KOPT-K1 (cell line): ENCODE results near the gene ZNF785.
A peak's percentile ranks its signal among the peaks of the same experiment; 100 is the strongest.

Source experiments
- H3K27ac ChIP-seq: fragments of 200-600 bp; sonication (generic); 2 replicates; pipeline ENCODE4 v1.5.1; 2016; ENCODE audit warnings: antibody characterized with exemption, mild to moderate bottlenecking, low read depth, low read length; ENCODE audit not compliant: poor library complexity, severe bottlenecking
- H3K36me3 ChIP-seq: fragments of 200-600 bp; sonication (generic); 2 replicates; pipeline ENCODE4 v1.5.1; 2017; ENCODE audit warnings: antibody characterized with exemption, mild to moderate bottlenecking, low read length, moderate library complexity; ENCODE audit not compliant: insufficient read depth
- H3K9me3 ChIP-seq: fragments of 200-600 bp; sonication (generic); 2 replicates; pipeline ENCODE4 v1.5.1; 2017; ENCODE audit warnings: antibody characterized with exemption, low read length, mild to moderate bottlenecking; ENCODE audit not compliant: insufficient read depth, poor library complexity, severe bottlenecking

The ZNF785 gene

GRCh38 chr16:30581457-30581856, 4.0 kb downstream of the ZNF785 start:
- H3K27ac ChIP-seq, result no peak overlapping the region
- H3K36me3 ChIP-seq, result peaks cover 65% of the 10 kb centered on the region
- no peaks in the 10 kb centered on the region for H3K9me3 ChIP-seq

GRCh38 chr16:30574678-30575077, 10.8 kb downstream of the ZNF785 start:
- peaks cover 32% of the 10 kb centered on the region for H3K36me3 ChIP-seq
- H3K9me3 ChIP-seq, result no peaks in the 10 kb centered on the region
- H3K27ac ChIP-seq, result no peak overlapping the region

GRCh38 chr16:30571445-30572322, 13.8 kb downstream of the ZNF785 start, which contains the start of gene ZNF688:
ZNF688 (minus strand) TSS chr16:30571714; CDS start chr16:30571629, 85 bp downstream.
- Histone ChIP-seq H3K36me3 (peaks cover 4% of the 10 kb centered on the region; the same call in 1 of the 2 replicates), H3K27ac (peak within 1 kb of the TSS; percentile 97), H3K9me3 (no peaks in the 10 kb centered on the region)

GRCh38 chr16:30570636-30571444, 14.7 kb downstream of the ZNF785 start:
- Histone ChIP-seq H3K9me3 (no peaks in the 10 kb centered on the region), H3K36me3 (no peaks in the 10 kb centered on the region), H3K27ac (peak overlapping the region; percentile 97)

GRCh38 chr16:30569746-30570635, 15.5 kb downstream of the ZNF785 start:
- Histone ChIP-seq H3K27ac (no peak overlapping the region), H3K36me3 (no peaks in the 10 kb centered on the region), H3K9me3 (no peaks in the 10 kb centered on the region)

- H3K36me3 ChIP-seq, result no peaks in the 10 kb centered on the region
- H3K9me3 ChIP-seq, result no peaks in the 10 kb centered on the region
- H3K27ac ChIP-seq, result no peak overlapping the region
Observed at GRCh38 chr16:30569281-30569680, 16.2 kb downstream of the ZNF785 start.

GRCh38 chr16:30567991-30568638, 17.4 kb downstream of the ZNF785 start:
- H3K9me3 ChIP-seq, result no peaks in the 10 kb centered on the region
- no peaks in the 10 kb centered on the region for H3K36me3 ChIP-seq
- peak overlapping the region; percentile 46 for H3K27ac ChIP-seq

GRCh38 chr16:30567160-30567990, 18.1 kb downstream of the ZNF785 start:
- peak overlapping the region; percentile 46 for H3K27ac ChIP-seq
- no peaks in the 10 kb centered on the region for H3K36me3 ChIP-seq
- H3K9me3 ChIP-seq, result no peaks in the 10 kb centered on the region

GRCh38 chr16:30566531-30566930, 19.0 kb downstream of the ZNF785 start:
- H3K27ac ChIP-seq, result no peak overlapping the region
- H3K9me3 ChIP-seq, result no peaks in the 10 kb centered on the region
- H3K36me3 ChIP-seq, result no peaks in the 10 kb centered on the region

- H3K27ac ChIP-seq, result no peak overlapping the region
- no peaks in the 10 kb centered on the region for H3K9me3 ChIP-seq
Observed at GRCh38 chr16:30565984-30566383, 19.5 kb downstream of the ZNF785 start.

GRCh38 chr16:30565526-30565925, 20.0 kb downstream of the ZNF785 start:
- H3K9me3 ChIP-seq, result no peaks in the 10 kb centered on the region
- H3K27ac ChIP-seq, result no peak overlapping the region

More at GRCh38 chr16:30565984-30566383, 19.5 kb downstream of the ZNF785 start:
- no peaks in the 10 kb centered on the region for H3K36me3 ChIP-seq

GRCh38 chr16:30562021-30562420, 23.5 kb downstream of the ZNF785 start:
- Histone ChIP-seq H3K27ac (no peak overlapping the region), H3K36me3 (no peaks in the 10 kb centered on the region), H3K9me3 (no peaks in the 10 kb centered on the region)

More at GRCh38 chr16:30565526-30565925, 20.0 kb downstream of the ZNF785 start:
- H3K36me3 ChIP-seq, result no peaks in the 10 kb centered on the region

GRCh38 chr16:30561089-30561816, 24.2 kb downstream of the ZNF785 start:
- Histone ChIP-seq H3K9me3 (no peaks in the 10 kb centered on the region), H3K27ac (no peak overlapping the region), H3K36me3 (peaks cover 1% of the 10 kb centered on the region; the same call in 1 of the 2 replicates)
